HL-60 (cell line): ENCODE results near the gene CSTF3.
"Not testable (repeated sequence)": the region's sequence is repeated elsewhere in the genome, so short reads cannot be mapped to it uniquely, and the experiment has no call there.

Experiments used
- DNase-seq, 2 experiments: peaks; one replicate each; pipeline ENCODE4 v3.0.0-alpha.2; 2010 to 2020; ENCODE audit warnings: low read depth in 1 of 2, low spot score in 1 of 2
- H3K27ac ChIP-seq: fragments of 250-450 bp; sonication (Bioruptor Pico); replicated peaks from 2 replicates; pipeline ENCODE4 v1.5.1; 2020; ENCODE audit warnings: mild to moderate bottlenecking, moderate library complexity
- H3K27me3 ChIP-seq: fragments of 250-450 bp; sonication (Bioruptor Pico); 2 replicates; pipeline ENCODE4 v1.5.1; 2021; ENCODE audit warnings: mild to moderate bottlenecking, moderate library complexity; ENCODE audit not compliant: insufficient read depth, poor library complexity, severe bottlenecking
- H3K4me3 ChIP-seq: replicated peaks from 2 replicates; pipeline ENCODE4 v1.5.1; 2011; ENCODE audit warnings: mild to moderate bottlenecking, control low read depth, low read length; ENCODE audit not compliant: insufficient read depth
- CTCF ChIP-seq: IDR thresholded peaks from one replicate; pipeline ENCODE4 v1.5.1; 2011; ENCODE audit warnings: low read length, control low read depth, inconsistent platforms; ENCODE audit not compliant: insufficient read depth
- GABPA ChIP-seq: IDR thresholded peaks from 2 replicates; pipeline ENCODE4 v1.6.1; 2012; ENCODE audit warnings: low read depth
- POLR2AphosphoS5 ChIP-seq: IDR thresholded peaks from 2 replicates; pipeline ENCODE4 v1.6.1; 2012; ENCODE audit warnings: low read depth
- SPI1 ChIP-seq: IDR thresholded peaks from 2 replicates; pipeline ENCODE4 v1.6.1; 2012; ENCODE audit warnings: low read depth, mild to moderate bottlenecking, borderline replicate concordance
- TF ChIP-seq, protein P1 (sequence below): IDR thresholded peaks from 2 replicates; pipeline ENCODE4 v1.6.1; 2012; ENCODE audit warnings: low read depth; ENCODE audit not compliant: insufficient replicate concordance

Gene CSTF3

GRCh38 chr11:33160136-33160535 is 1.1 kb downstream of the CSTF3 start:
- TF ChIP-seq SPI1 (no peak), CTCF (no peak), GABPA (no peak), POLR2AphosphoS5 (no peak)
- TF ChIP-seq, protein P1, sequence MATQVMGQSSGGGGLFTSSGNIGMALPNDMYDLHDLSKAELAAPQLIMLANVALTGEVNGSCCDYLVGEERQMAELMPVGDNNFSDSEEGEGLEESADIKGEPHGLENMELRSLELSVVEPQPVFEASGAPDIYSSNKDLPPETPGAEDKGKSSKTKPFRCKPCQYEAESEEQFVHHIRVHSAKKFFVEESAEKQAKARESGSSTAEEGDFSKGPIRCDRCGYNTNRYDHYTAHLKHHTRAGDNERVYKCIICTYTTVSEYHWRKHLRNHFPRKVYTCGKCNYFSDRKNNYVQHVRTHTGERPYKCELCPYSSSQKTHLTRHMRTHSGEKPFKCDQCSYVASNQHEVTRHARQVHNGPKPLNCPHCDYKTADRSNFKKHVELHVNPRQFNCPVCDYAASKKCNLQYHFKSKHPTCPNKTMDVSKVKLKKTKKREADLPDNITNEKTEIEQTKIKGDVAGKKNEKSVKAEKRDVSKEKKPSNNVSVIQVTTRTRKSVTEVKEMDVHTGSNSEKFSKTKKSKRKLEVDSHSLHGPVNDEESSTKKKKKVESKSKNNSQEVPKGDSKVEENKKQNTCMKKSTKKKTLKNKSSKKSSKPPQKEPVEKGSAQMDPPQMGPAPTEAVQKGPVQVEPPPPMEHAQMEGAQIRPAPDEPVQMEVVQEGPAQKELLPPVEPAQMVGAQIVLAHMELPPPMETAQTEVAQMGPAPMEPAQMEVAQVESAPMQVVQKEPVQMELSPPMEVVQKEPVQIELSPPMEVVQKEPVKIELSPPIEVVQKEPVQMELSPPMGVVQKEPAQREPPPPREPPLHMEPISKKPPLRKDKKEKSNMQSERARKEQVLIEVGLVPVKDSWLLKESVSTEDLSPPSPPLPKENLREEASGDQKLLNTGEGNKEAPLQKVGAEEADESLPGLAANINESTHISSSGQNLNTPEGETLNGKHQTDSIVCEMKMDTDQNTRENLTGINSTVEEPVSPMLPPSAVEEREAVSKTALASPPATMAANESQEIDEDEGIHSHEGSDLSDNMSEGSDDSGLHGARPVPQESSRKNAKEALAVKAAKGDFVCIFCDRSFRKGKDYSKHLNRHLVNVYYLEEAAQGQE = no peak
- peak overlapping the region; percentile 97 for H3K4me3 ChIP-seq
- H3K27me3 ChIP-seq = no peaks in the 10 kb centered on the region
- DNase-seq = peak in 1 of 2 experiments; percentile 31
- H3K27ac ChIP-seq = peak overlapping the region; percentile 96

- H3K27ac ChIP-seq = peak overlapping the region; percentile 96
- H3K27me3 ChIP-seq, DNase-seq: not testable (repeated sequence)
- peak overlapping the region; percentile 97 for H3K4me3 ChIP-seq
Measured at GRCh38 chr11:33159378-33159867, 1.9 kb downstream of the CSTF3 start.

DNA sequence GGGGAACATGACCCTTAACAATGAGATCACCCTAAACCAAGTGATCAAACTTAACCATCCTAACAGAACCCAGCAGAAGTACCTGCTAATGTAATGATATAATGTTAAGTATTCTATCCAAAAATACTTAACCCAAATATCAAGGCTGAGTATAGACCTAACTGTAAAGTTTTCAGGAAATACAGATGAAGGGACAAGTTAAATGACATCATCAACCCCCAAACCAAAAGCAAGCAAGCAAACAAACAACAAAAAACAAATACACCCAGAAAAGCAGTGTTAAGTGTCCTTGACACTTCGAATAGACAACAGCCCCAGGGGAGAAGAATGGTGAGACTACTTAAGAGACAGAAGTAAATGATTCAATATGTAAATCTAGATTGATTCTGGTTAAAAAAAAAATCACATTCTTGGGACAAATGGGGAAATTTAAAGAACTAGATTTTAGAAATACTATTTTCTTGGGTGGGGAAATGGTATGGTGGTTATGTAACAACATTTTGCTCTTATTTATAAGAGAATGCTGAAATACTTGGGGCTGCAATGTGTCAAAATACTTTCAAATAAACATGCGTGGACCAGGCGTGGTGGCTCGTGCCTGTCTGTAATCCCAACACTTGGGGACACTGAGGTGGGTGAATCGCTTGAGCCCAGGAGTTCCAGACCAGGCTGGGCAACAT is 2.5 kb downstream of the CSTF3 start:
- H3K4me3 ChIP-seq = peak overlapping the region; percentile 97

GRCh38 chr11:33157103-33158027 is 3.9 kb downstream of the CSTF3 start:
- no peak for DNase-seq
- Histone ChIP-seq H3K4me3 (no peak overlapping the region), H3K27me3 (no peaks in the 10 kb centered on the region), H3K27ac (no peak overlapping the region)
- TF ChIP-seq GABPA (no peak), CTCF (no peak), POLR2AphosphoS5 (no peak), SPI1 (no peak)
- TF ChIP-seq, protein P1 = no peak

More for the DNA sequence above, 2.5 kb downstream of the CSTF3 start:
- TF ChIP-seq, protein P1 = no peak
- TF ChIP-seq GABPA = no peak
- H3K27ac ChIP-seq = no peak overlapping the region; the same call in 1 of the 2 replicates
- DNase-seq = no peak
- H3K27me3 ChIP-seq = no peaks in the 10 kb centered on the region
